ENCODE data around the gene YKT6. TPM values are rescaled to one million over a fixed set of nuclear protein-coding genes. Genes with fewer than 3 reads are reported as not detected.
A peak's percentile ranks its signal among the peaks of the same experiment; 100 is the strongest.

The YKT6 gene
- total and polyA plus RNA-seq, 2 experiments from 2014 or later, result 33.5 to 114 TPM

DNA sequence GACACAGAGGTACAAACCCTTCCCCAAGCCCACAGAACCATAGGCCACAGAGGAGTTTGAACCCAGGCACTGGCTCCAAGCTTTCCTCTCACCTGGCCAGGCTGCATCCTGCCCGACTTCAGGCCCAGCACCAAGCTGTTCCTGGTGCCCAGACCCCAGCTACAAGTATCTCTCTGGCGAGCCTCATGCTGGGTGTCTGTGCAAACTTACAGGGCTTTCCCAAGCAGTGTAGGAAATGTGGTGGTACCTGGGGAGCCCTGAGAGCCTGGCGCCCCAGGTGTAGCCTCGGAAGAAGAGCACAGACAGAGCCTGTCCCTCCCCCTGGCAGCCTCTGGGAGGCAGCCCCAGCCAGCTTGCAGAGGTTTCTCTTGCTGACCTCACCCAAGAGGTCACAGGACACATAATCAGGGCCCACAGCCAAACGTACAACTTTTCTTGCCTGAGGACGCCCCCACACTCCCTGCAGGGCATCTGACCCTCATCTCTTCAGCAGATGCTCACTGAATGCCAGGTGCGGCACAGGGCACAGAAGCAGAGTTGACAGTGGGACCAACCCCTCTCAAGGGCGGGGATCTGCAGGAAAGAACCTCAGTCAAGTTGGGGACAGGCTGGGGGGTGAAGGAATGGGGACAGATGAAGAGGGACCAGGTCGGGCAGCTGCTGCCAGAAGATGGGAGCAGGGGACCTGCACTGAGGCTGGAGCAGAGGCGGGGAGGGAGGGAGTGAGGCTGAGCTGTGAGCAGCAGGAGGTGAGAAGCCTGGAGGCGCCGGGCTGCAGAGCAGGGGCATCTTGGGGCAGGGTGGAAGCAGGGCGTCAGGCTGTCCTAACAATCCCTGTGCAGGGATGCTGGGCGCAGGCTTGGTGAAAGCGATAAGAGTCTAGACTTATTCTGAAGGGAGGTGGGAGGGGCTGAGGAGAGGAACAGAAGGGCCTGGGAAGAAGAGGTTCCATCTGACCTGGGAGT is 43.4 kb upstream of the YKT6 start:
- Mint-ChIP-seq H3K4me1 (peaks cover 3% of the 10 kb centered on the region; the same call in 1 of the 3 replicates), H3K27me3 (ENCODE audit: insufficient read depth, low read depth, poor library complexity) (no peaks in the 10 kb centered on the region), H3K27ac (no peak overlapping the region), H3K4me3 (no peak overlapping the region), H3K9me3 (no peaks in the 10 kb centered on the region), H3K36me3 (ENCODE audit: low read depth) (no peaks in the 10 kb centered on the region)
- no peak overlapping the region for H3K4me3 ChIP-seq
- H3K79me2 ChIP-seq (replicated peaks; ENCODE audit: insufficient read depth), result no peaks in the 10 kb centered on the region
- no peak overlapping the region for H2AFZ ChIP-seq
- ATAC-seq, result peak; percentile 84
- H3K9me2 ChIP-seq (ENCODE audit: insufficient read depth), result no peaks in the 10 kb centered on the region
- no peaks in the 10 kb centered on the region for H3F3A ChIP-seq (replicated peaks; ENCODE audit: low read depth)
- H3K27ac ChIP-seq (ENCODE audit: low read depth), result no peak overlapping the region
- no peaks in the 10 kb centered on the region for H4K20me1 ChIP-seq (replicated peaks; ENCODE audit: insufficient read depth)
- no peaks in the 10 kb centered on the region for H3K36me3 ChIP-seq (ENCODE audit: insufficient read depth)
- H3K4me2 ChIP-seq, result no peak overlapping the region
- DNase-seq (ENCODE audit: low spot score), result peak; percentile 19
- H3K4me1 ChIP-seq (ENCODE audit: insufficient read depth), result no peaks in the 10 kb centered on the region
- H3K27me3 ChIP-seq (ENCODE audit: insufficient read depth), result no peaks in the 10 kb centered on the region
- TF ChIP-seq, protein P1, sequence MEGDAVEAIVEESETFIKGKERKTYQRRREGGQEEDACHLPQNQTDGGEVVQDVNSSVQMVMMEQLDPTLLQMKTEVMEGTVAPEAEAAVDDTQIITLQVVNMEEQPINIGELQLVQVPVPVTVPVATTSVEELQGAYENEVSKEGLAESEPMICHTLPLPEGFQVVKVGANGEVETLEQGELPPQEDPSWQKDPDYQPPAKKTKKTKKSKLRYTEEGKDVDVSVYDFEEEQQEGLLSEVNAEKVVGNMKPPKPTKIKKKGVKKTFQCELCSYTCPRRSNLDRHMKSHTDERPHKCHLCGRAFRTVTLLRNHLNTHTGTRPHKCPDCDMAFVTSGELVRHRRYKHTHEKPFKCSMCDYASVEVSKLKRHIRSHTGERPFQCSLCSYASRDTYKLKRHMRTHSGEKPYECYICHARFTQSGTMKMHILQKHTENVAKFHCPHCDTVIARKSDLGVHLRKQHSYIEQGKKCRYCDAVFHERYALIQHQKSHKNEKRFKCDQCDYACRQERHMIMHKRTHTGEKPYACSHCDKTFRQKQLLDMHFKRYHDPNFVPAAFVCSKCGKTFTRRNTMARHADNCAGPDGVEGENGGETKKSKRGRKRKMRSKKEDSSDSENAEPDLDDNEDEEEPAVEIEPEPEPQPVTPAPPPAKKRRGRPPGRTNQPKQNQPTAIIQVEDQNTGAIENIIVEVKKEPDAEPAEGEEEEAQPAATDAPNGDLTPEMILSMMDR (conservative IDR thresholded peaks at IDR 0.05; ENCODE audit: low read depth in 2 of 2), result peak in 1 of 2 experiments; percentile 31; a peak in 2 of 4 replicates
- TF ChIP-seq STAT1 (IDR thresholded peaks at IDR 0.05; ENCODE audit: unreplicated experiment), result no peak
- TF ChIP-seq NANOG (IDR thresholded peaks at IDR 0.05; ENCODE audit: borderline replicate concordance), result no peak

DNA sequence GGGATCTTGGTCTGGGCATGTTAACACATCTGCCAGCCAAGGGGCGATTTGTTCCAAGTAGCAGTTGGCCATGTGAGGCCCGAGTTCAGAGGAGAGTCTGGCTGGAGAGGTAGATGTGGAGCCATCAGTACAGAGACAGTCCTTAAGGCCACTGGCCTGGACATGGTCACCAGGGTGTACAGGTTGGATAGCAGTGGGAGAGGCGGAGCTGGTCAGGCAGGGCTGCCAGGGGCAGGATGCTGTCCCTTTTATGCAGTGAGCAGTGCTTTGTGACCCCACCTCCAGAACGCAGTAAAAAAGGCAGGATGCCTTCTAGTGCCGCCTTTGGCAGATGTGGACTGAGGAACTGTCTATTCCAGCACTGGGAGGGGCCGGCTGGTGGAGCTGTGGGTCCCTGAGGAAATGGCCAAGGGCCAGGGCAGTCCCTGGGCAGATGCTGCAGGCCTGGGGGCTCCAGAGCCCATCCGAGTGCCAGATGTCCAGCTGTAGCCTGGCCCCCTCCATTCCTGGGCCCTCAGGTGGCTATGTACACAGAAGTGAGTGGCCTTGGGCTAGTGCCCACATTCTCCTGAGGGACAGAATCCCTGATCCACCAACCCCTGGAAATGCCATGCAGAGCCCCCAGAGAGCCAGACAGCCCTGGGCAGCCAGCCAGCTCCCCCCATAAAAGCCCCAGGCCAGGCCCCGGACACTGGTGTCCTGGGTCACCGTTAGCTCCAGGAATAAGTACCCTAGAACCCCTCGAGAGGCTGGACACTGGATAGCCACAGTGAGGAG is 42.5 kb upstream of the YKT6 start:
- Histone ChIP-seq H3K27me3 (ENCODE audit: insufficient read depth) (no peaks in the 10 kb centered on the region), H3F3A (replicated peaks; ENCODE audit: low read depth) (no peaks in the 10 kb centered on the region), H3K36me3 (ENCODE audit: insufficient read depth) (no peaks in the 10 kb centered on the region), H3K4me3 (no peak overlapping the region), H3K4me2 (no peak overlapping the region), H3K79me2 (replicated peaks; ENCODE audit: insufficient read depth) (no peaks in the 10 kb centered on the region), H3K9me2 (ENCODE audit: insufficient read depth) (no peaks in the 10 kb centered on the region), H3K4me1 (ENCODE audit: insufficient read depth) (no peaks in the 10 kb centered on the region), H4K20me1 (replicated peaks; ENCODE audit: insufficient read depth) (no peaks in the 10 kb centered on the region), H3K27ac (ENCODE audit: low read depth) (no peak overlapping the region), H2AFZ (no peak overlapping the region)
- no peak overlapping the region for H3K27ac Mint-ChIP-seq
- no peaks in the 10 kb centered on the region for H3K9me3 Mint-ChIP-seq
- no peaks in the 10 kb centered on the region for H3K27me3 Mint-ChIP-seq (ENCODE audit: insufficient read depth, low read depth, poor library complexity)
- no peaks in the 10 kb centered on the region for H3K36me3 Mint-ChIP-seq (ENCODE audit: low read depth)
- ATAC-seq, result no peak
- H3K4me3 Mint-ChIP-seq, result no peak overlapping the region
- DNase-seq (ENCODE audit: low spot score), result no peak
- peaks cover 4% of the 10 kb centered on the region; the same call in 2 of the 3 replicates for H3K4me1 Mint-ChIP-seq
- TF ChIP-seq, protein P2, sequence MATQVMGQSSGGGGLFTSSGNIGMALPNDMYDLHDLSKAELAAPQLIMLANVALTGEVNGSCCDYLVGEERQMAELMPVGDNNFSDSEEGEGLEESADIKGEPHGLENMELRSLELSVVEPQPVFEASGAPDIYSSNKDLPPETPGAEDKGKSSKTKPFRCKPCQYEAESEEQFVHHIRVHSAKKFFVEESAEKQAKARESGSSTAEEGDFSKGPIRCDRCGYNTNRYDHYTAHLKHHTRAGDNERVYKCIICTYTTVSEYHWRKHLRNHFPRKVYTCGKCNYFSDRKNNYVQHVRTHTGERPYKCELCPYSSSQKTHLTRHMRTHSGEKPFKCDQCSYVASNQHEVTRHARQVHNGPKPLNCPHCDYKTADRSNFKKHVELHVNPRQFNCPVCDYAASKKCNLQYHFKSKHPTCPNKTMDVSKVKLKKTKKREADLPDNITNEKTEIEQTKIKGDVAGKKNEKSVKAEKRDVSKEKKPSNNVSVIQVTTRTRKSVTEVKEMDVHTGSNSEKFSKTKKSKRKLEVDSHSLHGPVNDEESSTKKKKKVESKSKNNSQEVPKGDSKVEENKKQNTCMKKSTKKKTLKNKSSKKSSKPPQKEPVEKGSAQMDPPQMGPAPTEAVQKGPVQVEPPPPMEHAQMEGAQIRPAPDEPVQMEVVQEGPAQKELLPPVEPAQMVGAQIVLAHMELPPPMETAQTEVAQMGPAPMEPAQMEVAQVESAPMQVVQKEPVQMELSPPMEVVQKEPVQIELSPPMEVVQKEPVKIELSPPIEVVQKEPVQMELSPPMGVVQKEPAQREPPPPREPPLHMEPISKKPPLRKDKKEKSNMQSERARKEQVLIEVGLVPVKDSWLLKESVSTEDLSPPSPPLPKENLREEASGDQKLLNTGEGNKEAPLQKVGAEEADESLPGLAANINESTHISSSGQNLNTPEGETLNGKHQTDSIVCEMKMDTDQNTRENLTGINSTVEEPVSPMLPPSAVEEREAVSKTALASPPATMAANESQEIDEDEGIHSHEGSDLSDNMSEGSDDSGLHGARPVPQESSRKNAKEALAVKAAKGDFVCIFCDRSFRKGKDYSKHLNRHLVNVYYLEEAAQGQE (IDR thresholded peaks at IDR 0.05; ENCODE audit: unreplicated experiment), result no peak
- TF ChIP-seq EZH2phosphoT487 (IDR thresholded peaks at IDR 0.05; ENCODE audit: unreplicated experiment), result no peak
- TF ChIP-seq ZNF331 (CRISPR knock-in tag; IDR thresholded peaks at IDR 0.05; ENCODE audit: low read depth), result no peak
- TF ChIP-seq JUNB (IDR thresholded peaks at IDR 0.05; ENCODE audit: unreplicated experiment), result no peak
- TF ChIP-seq, protein P3, sequence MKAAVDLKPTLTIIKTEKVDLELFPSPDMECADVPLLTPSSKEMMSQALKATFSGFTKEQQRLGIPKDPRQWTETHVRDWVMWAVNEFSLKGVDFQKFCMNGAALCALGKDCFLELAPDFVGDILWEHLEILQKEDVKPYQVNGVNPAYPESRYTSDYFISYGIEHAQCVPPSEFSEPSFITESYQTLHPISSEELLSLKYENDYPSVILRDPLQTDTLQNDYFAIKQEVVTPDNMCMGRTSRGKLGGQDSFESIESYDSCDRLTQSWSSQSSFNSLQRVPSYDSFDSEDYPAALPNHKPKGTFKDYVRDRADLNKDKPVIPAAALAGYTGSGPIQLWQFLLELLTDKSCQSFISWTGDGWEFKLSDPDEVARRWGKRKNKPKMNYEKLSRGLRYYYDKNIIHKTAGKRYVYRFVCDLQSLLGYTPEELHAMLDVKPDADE (IDR thresholded peaks at IDR 0.05), result no peak
